ENCODE measurements around the gene SEMA5A.

SEMA5A gene

DNA sequence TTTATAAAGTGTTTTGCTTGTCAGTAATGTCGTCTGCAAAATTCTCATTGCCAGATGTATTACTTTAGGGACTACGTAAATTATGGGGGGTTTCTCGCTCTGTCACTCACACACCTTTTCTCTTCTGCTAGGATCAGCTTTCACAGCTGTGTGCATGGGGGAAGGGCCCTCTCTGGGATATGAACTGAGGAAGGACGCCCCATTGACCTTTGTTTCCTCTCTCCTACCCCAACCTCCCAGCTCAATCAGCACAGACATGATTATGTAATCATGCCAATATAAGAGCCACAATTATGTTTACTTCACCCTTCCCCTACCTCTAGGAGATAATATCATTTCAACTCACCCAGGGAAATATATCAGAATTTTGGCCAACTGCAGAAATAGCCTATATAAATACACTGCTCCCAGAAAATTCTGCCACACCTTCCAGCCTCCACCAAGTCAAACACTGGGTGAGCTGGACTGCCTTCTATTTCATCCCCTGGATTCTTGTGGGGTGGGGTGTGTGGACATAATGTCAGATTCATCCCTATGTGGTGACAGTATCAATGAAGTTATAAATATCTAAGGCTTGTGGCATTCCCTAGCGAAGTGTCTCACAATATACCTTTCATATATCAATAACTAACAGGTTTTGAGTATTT is 12.6 kb upstream of the SEMA5A start:
- no peak overlapping the region for H3K4me3 ChIP-seq (ENCODE audit: low read depth, low read length)
- no peak for DNase-seq (ENCODE audit: low read depth, low spot score)
- in situ Hi-C loops (cut with HindIII; ENCODE audit: low sequenced_read_pairs), result no loop called here
- TF ChIP-seq, protein P1, sequence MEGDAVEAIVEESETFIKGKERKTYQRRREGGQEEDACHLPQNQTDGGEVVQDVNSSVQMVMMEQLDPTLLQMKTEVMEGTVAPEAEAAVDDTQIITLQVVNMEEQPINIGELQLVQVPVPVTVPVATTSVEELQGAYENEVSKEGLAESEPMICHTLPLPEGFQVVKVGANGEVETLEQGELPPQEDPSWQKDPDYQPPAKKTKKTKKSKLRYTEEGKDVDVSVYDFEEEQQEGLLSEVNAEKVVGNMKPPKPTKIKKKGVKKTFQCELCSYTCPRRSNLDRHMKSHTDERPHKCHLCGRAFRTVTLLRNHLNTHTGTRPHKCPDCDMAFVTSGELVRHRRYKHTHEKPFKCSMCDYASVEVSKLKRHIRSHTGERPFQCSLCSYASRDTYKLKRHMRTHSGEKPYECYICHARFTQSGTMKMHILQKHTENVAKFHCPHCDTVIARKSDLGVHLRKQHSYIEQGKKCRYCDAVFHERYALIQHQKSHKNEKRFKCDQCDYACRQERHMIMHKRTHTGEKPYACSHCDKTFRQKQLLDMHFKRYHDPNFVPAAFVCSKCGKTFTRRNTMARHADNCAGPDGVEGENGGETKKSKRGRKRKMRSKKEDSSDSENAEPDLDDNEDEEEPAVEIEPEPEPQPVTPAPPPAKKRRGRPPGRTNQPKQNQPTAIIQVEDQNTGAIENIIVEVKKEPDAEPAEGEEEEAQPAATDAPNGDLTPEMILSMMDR (IDR thresholded peaks at IDR 0.05; ENCODE audit: low read depth, low read length), result no peak

DNA sequence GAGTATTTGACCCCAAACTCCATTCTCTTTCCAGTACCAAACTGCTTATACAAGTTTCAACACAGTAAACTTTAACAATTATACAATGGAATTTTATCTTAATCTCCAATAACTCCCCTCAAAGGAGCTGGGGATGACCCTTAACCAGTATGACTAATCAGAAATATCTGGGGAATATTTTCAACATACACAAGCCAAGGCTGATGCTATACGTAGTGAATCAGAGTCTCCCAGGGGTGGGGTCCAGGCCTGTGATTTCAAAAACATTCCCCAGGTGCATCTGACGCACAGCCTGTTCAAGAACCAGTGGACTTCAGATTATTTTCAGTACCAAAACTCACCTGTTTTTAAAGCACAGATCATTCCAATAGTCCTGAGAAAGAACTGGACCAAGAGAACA is 11.8 kb upstream of the SEMA5A start:
- in situ Hi-C loops (cut with HindIII; ENCODE audit: low sequenced_read_pairs), result no loop called here
- peak; percentile 69 for DNase-seq (ENCODE audit: low read depth, low spot score)
- H3K4me3 ChIP-seq (ENCODE audit: low read depth, low read length), result no peak overlapping the region
- TF ChIP-seq, protein P1 (IDR thresholded peaks at IDR 0.05; ENCODE audit: low read depth, low read length), result no peak

DNA sequence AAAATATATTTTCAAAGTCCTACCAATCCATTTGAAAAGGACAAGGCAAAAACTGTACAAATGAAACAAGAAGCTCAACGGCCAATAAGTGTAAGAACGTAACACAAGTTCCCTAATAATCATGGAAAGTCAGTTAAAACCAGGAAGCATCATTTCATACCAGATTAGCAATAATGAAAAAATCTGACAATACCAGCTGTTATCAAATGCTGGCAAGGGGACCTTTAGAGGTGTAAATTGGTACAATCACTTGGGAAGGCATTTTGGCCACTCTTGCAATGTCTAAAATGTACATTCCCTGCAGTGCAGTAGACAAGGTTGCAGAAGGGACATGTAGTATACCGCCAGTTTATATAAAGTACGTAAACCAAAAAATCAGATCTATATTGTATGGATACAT is 10.1 kb upstream of the SEMA5A start:
- no peak overlapping the region for H3K4me3 ChIP-seq (ENCODE audit: low read depth, low read length)
- in situ Hi-C loops (cut with HindIII; ENCODE audit: low sequenced_read_pairs), result no loop called here
- TF ChIP-seq, protein P1 (IDR thresholded peaks at IDR 0.05; ENCODE audit: low read depth, low read length), result no peak
- no peak for DNase-seq (ENCODE audit: low read depth, low spot score)

DNA sequence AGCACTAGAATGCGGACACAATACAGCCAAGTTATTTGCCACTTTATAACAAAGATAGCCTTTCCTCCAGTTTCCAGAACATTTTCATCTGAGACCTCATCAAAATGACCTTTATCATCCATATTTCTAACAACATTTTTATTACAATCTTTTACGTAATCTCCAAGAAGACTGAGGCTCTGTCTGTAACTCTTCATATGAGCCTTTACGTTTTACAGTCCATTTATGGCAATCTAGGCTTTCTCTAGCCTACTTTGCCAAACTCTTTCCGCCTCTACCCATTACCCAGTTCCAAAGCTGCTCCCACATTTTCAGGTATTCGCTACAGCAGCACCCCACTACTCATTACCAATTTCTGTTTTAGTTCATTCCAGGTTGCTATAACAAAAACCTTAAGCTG is 8.2 kb upstream of the SEMA5A start:
- no peak overlapping the region for H3K4me3 ChIP-seq (ENCODE audit: low read depth, low read length)
- DNase-seq (ENCODE audit: low read depth, low spot score), result no peak
- in situ Hi-C loops (cut with HindIII; ENCODE audit: low sequenced_read_pairs), result no loop called here
- TF ChIP-seq, protein P1 (IDR thresholded peaks at IDR 0.05; ENCODE audit: low read depth, low read length), result no peak

DNA sequence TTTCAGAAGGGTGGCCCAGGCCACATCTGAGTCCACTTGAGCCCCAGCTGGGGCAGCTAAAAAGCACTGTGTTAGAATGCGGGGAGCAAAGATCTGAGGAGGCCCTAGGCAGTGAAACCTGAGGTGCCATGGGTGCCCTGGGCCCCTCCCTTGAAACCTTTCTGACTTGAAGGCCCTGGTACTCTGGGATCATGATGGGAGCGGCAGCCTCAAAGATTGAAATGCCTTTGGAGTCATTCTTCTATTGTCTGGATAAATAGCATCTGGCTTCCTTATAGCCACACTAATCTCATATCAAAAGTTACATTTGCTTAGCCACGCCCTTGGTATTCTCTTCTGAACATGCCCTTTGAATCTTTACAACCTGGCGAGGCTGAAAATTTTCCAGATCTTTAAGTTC is 7.7 kb upstream of the SEMA5A start:
- H3K4me3 ChIP-seq (ENCODE audit: low read depth, low read length), result no peak overlapping the region
- TF ChIP-seq, protein P1 (IDR thresholded peaks at IDR 0.05; ENCODE audit: low read depth, low read length), result no peak
- in situ Hi-C loops (cut with HindIII; ENCODE audit: low sequenced_read_pairs), result no loop called here
- DNase-seq (ENCODE audit: low read depth, low spot score), result no peak

DNA sequence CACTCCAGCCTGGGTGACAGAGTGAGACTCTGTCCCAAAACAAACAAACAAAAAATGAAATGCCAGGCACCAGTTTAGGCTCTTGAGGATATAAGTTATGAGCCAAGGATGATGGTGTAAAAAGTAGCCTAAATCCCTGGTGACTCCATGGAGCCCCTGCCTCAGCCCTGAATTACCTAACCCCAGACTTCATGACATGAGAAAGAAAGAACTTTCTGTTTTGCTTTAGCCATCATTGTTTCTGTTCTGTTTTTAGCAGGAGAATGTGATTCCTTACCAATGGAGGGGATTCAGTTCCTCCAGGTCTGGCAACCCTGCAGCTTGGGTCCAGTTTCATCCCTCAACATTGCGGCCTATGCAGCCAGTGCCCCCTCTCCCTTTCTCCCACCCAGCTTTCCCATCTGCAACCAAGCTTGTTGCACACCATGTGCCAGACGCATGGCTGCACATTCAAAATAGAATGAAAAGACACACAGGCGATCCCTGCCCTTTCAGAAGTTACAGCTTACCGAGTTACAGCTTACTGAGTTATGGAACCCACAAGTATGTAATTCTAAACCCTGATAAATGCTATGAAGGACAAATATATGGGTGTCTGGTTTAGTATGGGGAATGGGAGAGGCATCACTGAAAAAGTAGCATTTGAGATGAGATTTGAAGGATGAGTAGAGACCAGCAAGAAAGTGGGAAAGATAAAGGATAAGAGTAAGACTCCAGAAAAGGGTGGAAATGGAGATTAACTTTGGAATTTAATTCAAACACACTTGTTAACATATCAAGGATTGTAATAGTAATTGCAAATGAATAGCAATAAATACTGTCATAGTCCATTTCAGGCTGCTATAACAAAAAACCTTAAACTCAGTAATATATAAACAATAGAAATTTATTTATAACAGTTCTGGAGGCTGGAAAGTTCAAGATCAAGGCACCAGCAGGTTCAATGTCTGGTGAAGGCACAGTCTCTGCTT is 6.0 kb upstream of the SEMA5A start:
- no peak for DNase-seq (ENCODE audit: low read depth, low spot score)
- in situ Hi-C loops (cut with HindIII; ENCODE audit: low sequenced_read_pairs), result no loop called here
- TF ChIP-seq, protein P1 (IDR thresholded peaks at IDR 0.05; ENCODE audit: low read depth, low read length), result no peak

More for the DNA sequence above, 6.0 kb upstream of the SEMA5A start:
- H3K4me3 ChIP-seq (ENCODE audit: low read depth, low read length), result no peak overlapping the region
